GM15510 (cell line): Measurements from ENCODE around the gene CAPN5.

ENCODE experiments used
- POLR2A ChIP-seq: IDR thresholded peaks from 3 replicates; pipeline ENCODE4 v1.6.1; 2011; ENCODE audit warnings: borderline replicate concordance; ENCODE audit not compliant: insufficient read length; ENCODE audit errors: extremely low read depth

CAPN5 gene

GRCh38 chr11:77055101-77055561 is 11.6 kb upstream of the CAPN5 start:
- no peak for TF ChIP-seq POLR2A

- TF ChIP-seq POLR2A = no peak
These were observed 10.9 kb upstream of the CAPN5 start for GRCh38 chr11:77055913-77056312.

- no peak for TF ChIP-seq POLR2A
These were observed 9.9 kb upstream of the CAPN5 start for GRCh38 chr11:77056814-77057402.

GRCh38 chr11:77057938-77058474 is 8.8 kb upstream of the CAPN5 start:
- TF ChIP-seq POLR2A = no peak

- no peak for TF ChIP-seq POLR2A
These were observed 7.9 kb upstream of the CAPN5 start for GRCh38 chr11:77058900-77059299.

- TF ChIP-seq POLR2A = no peak
These were observed 7.0 kb upstream of the CAPN5 start for GRCh38 chr11:77059806-77060205.

- no peak for TF ChIP-seq POLR2A
These were observed 6.5 kb upstream of the CAPN5 start for GRCh38 chr11:77060234-77060633.

DNA sequence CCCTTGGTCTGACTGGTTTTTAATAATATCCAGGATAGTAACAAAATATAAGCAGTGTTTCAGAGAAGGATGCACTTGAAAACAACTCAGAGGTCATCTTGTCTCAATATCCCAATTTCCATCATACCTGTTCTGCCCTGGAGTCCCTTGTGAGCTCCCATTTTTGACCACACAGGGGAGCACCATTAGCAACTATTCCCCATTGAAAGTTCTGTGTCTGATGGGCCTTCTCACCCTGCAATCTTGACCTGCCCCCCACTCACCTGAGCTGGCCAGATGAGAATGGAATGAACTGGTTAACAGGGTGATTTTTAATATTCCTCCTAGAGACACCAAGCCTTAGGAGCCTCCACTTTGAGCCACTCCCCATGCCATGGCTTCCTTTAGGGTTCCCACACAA is 3.8 kb upstream of the CAPN5 start:
- TF ChIP-seq POLR2A = no peak

DNA sequence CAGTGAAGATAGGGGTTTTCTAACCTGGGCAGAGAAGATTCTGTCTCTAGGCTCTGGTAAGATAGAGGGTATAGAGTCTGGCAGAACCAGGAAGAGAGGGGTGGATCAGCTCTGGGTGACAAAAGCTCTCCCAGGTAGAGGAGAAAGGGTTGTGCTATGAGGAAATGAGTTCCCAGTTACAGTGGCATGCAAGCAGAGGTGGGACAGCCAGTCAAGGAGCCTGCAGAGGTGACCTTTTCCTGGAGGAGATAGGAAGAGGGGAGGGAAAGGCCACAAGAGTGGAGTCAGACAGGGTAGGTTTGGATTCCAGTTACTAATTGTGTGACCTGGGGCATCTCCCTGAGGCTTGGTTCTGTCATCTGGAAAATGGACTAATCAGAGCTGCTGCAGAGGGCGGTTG is 3.4 kb upstream of the CAPN5 start:
- no peak for TF ChIP-seq POLR2A

- no peak for TF ChIP-seq POLR2A
These were observed 2.9 kb upstream of the CAPN5 start for GRCh38 chr11:77063861-77064260.

GRCh38 chr11:77064648-77065217 is 2.0 kb upstream of the CAPN5 start:
- TF ChIP-seq POLR2A = no peak

GRCh38 chr11:77065878-77066228 is 918 bp upstream of the CAPN5 start:
- no peak for TF ChIP-seq POLR2A

DNA sequence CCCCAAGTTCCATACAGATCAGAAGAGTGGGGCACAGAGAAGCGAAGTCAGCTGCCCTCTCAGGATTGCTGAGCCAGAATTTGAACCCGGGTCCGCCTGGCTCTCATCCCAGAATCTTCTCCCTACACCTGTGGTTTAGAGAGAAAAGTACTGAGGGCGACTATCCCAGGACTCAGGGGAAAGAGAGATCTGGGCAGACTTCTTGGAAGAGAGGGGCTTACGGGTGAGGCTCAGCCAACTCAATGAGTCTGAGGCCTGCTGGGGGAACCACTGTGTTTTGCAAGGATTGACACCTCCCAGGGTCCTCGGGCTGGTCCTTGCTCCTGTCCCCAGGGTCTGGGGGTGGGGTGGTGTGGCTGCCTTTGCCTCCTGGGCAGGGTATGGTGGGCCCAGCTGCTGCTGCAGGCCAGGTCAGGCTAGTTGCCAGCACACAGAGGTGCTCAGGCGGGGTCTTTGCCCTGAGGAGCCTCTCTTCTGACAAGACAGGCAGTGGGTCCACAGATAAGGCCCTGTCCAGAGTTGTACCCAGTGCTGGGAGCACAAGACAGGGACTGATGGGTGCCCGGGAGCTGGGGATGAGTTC is 1.2 kb downstream of the CAPN5 start:
- no peak for TF ChIP-seq POLR2A

DNA sequence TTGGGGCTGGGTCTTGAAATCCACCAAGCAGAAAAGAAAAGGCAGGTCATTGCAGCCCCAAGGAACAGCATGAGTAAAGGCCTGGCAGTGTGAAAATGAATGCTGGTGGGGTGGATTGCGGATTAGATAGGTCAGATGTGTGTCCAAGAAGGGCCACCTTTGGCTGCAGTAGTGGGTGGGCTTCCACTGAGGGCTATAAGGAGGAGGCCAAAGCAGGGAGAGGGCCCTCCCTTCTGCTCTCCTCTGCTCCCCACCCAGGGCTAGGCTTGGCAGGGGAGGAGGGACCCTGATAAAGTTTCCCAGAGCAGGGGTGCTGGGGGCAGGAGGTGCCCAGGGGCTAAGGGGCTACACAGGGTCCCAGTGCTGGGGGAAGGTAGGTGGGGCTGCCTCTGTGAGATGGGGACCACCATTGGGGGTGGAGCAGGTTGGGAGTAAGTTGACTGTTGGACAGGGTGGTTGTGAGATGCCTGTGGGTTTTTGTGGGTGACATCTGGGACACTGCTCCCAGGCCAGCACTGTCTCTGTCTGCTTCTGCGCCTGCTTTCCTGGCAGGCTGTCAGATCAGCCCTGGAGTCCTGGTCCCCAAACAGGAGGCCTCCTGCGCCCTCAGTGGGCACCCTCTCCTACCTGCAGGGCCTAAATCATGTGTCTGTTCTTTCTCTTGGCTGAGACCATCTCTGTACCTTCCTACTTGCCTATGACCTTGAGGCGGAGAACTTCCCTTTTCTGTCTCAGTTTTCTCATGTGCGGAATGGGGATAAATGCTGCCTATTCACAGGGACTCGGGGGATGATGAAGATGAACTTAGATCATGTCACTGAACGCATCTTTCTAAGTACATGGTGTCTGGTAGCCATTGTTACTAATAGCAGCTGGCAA is 1.9 kb downstream of the CAPN5 start:
- TF ChIP-seq POLR2A = no peak

GRCh38 chr11:77069336-77069968 is 2.7 kb downstream of the CAPN5 start:
- no peak for TF ChIP-seq POLR2A

DNA sequence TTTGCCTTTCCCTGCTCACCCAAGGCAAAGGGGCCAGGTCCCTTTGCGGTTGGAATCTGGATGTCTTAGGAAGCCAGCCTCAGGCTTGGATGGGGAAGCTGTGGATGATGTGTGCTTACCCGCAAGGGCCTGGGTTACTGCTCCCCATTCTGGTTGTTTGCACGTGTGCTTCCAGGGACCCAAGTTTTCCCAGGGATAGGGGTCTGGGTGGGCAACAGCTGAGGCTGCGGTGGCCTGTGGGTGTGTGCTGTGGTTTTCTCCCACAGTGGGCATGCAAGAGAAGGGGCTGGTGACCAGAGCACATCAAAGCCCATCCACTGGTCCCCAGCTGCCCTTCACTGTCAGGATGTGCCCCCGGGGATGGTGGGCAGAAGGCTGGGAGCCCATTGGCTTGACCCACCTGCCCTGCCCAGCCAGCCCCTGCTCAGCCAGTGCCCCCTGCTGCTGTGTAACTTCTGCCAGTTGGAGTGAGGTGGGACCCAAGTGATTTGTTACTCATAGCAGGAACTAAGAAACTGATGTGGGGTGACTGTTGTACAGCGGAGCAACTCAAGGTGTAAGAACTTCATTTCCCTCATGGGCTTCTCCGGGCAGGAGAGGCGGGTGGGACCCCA is 3.3 kb downstream of the CAPN5 start:
- TF ChIP-seq POLR2A = no peak
